ENCODE data around the gene SLC26A8.
"Not testable (repeated sequence)": the region's sequence is repeated elsewhere in the genome, so short reads cannot be mapped to it uniquely, and the experiment has no call there.

DNA sequence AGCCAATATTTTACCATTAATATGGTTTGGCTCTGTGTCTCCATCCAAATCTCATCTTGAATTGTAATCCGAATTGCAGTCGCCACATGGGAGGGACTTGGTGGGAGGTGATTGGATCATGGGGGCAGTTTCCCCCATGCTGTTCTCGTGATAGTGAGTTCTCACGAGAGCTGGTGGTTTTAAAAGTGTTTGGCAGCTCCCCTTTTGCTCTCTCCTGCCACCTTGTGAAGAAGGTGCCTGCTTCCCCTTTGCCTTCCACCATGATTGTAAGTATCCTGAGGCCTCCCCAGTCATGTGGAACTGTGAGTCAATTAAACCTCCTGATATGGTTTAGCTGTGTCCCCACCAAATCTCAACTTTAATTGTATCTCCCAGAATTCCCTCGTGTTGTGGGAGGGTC lies 85.2 kb downstream of the SLC26A8 start:
- TF ChIP-seq, protein P1, sequence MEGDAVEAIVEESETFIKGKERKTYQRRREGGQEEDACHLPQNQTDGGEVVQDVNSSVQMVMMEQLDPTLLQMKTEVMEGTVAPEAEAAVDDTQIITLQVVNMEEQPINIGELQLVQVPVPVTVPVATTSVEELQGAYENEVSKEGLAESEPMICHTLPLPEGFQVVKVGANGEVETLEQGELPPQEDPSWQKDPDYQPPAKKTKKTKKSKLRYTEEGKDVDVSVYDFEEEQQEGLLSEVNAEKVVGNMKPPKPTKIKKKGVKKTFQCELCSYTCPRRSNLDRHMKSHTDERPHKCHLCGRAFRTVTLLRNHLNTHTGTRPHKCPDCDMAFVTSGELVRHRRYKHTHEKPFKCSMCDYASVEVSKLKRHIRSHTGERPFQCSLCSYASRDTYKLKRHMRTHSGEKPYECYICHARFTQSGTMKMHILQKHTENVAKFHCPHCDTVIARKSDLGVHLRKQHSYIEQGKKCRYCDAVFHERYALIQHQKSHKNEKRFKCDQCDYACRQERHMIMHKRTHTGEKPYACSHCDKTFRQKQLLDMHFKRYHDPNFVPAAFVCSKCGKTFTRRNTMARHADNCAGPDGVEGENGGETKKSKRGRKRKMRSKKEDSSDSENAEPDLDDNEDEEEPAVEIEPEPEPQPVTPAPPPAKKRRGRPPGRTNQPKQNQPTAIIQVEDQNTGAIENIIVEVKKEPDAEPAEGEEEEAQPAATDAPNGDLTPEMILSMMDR (IDR thresholded peaks at IDR 0.05; ENCODE audit: borderline replicate concordance, extremely low read depth, low read length, poor library complexity, severe bottlenecking), result not testable (repeated sequence)
- not testable (repeated sequence) for TF ChIP-seq EZH2 (IDR thresholded peaks at IDR 0.05; ENCODE audit: borderline replicate concordance, low read depth, low read length, severe bottlenecking)
